Activated T-helper 1 cell treated with anti-CD3 and anti-CD28 coated beads, Interleukin-12 subunit alpha, Interleukin-12 subunit beta, Interleukin-2, Interleukin-4 antibody, amounts not matched to agents 30 ng/mL and 10 ng/mL and 1 ng/mL, durations not matched to agents 14 hours and 24 hours and 36 hours (primary cell): ENCODE results near the gene KRT7. TPM values are rescaled to one million over a fixed set of nuclear protein-coding genes. Genes with fewer than 3 reads are reported as not detected.

Experiments used
- DNase-seq: peaks from one replicate; pipeline ENCODE4 v3.0.0; 2021; ENCODE audit warnings: low spot score
- H3K27ac Mint-ChIP-seq: one replicate; pipeline ENCODE4 v1.8.0; 2021; ENCODE audit warnings: mild to moderate bottlenecking, mixed read lengths
- H3K27me3 Mint-ChIP-seq: one replicate; pipeline ENCODE4 v1.8.0; 2022; ENCODE audit warnings: mild to moderate bottlenecking, moderate library complexity, mixed read lengths; ENCODE audit not compliant: insufficient read depth
- H3K36me3 Mint-ChIP-seq: one replicate; pipeline ENCODE4 v1.8.0; 2021; ENCODE audit warnings: low read depth, mixed read lengths
- H3K4me1 Mint-ChIP-seq: one replicate; pipeline ENCODE4 v1.8.0; 2021; ENCODE audit warnings: low read depth, mixed read lengths
- H3K4me3 Mint-ChIP-seq: one replicate; pipeline ENCODE4 v1.8.0; 2021; ENCODE audit warnings: mild to moderate bottlenecking, moderate library complexity, mixed read lengths
- H3K9me3 Mint-ChIP-seq: one replicate; pipeline ENCODE4 v1.8.0; 2021; ENCODE audit warnings: mixed read lengths
- intact Hi-C: fragments of 100-400 bp; cut with micrococcal nuclease; formaldehyde crosslinking; loops from one replicate; pipeline ENCODE4 v1.15.1; 2024
- total RNA-seq: library from RNA; stranded (reverse); gene quantifications from 2 replicates; pipeline ENCODE4 v1.2.3, GENCODE V29; 2022

The KRT7 gene
- total RNA-seq, 1 donor from 2014 or later = 21.2 TPM

DNA sequence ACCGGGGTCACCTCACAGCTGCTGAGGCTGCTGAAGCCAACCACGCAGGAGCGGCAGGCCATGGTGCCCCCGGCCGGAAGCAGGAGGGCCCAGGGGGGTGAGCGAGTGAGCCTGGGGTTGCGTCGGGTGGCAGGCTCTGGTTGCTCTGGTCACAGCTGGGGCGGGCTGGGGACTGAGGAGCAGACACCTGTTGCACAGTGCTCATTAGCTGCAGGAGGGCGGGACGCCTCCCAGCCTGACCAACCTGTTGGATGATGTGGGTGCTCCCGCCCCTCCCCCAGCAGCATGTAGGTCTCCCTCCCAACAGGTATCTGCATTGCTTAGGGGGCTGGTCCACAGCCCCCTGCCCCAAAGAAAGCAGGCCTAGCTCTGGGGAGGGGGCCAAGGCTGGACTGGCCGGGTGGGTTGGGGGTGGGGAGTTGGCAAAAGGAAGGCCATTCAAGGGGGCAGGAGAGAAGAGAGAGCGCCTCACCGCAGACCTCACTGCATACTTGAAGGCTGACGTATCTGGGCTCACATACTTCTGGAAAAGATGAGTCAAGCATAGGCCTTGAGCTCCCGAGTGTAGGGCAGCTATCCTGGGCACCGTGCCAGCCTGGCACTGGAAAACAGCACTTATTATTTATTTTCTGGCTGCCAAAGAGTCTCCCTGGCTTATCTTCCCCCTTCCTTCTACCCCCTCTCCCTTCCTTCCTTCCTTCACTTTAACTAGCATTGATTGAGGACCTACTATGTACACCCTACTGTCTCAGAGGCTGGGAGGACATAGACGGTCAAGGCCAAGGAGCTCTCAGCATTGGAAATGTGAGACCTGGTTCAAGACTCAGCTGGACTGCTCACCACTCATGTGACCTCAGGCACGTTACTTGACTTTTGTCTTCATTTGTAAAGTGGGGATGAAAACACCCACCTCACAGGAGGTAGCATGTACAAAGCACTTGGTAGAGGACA, 40.9 kb upstream of the KRT7 start, which contains the start of gene KRT80:
TSS of gene KRT80 (minus strand) at position 174 of the 951 bp plus-strand sequence. CDS start at position 62, 112 bp downstream.
- DNase-seq = no peak
- intact Hi-C loops = no loop called here
- Mint-ChIP-seq H3K9me3 (no peaks in the 10 kb centered on the region), H3K27me3 (peaks cover 15% of the 10 kb centered on the region), H3K27ac (no peak within 1 kb of the TSS), H3K4me1 (no peaks in the 10 kb centered on the region), H3K36me3 (no peaks in the 10 kb centered on the region), H3K4me3 (no peak within 1 kb of the TSS)

DNA sequence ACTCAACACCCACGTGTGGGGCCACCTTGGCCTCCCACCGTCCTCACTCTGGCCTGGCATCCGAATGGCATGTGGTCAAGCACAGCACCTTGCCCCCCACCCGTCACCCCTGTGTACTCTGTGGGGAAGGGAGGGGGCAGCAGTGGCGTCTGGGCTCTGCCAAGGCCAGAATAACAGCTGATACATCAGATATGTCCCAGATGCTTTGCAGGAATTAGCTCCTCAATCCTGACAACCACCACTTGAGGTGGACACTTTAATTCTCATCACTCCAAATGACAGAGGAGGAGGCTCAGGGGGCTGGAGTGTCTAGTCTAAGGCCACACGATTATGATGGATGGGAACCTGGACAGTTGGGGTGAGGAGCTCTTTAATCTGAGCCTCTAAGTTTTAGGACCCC, 39.5 kb upstream of the KRT7 start:
- H3K27ac Mint-ChIP-seq = no peak overlapping the region
- no peaks in the 10 kb centered on the region for H3K4me1 Mint-ChIP-seq
- H3K4me3 Mint-ChIP-seq = no peak overlapping the region
- H3K36me3 Mint-ChIP-seq = no peaks in the 10 kb centered on the region
- peaks cover 15% of the 10 kb centered on the region for H3K27me3 Mint-ChIP-seq
- no peaks in the 10 kb centered on the region for H3K9me3 Mint-ChIP-seq
- intact Hi-C loops = no loop called here
- no peak for DNase-seq

DNA sequence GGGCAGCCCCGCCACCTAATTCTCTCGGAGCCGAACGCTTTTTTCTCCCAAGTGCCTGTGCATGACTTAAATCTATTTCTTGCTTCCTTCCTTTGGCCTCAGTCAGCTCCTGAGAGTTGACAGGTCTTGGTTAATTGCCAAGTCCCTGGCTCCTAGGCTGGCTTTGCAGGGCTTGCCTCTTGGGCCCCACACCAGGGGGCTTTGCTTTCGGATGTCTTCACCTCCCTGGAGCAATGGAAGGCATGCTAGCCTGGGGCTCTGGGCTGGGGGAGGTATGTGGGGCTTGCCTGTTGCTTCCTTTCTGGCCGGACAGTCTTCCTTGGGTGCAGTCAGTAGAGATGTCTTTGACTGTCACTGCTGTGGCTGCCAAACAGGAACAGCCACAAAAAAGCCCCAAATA, 39.1 kb upstream of the KRT7 start:
- Mint-ChIP-seq H3K27me3 (peaks cover 15% of the 10 kb centered on the region), H3K4me3 (no peak overlapping the region), H3K27ac (no peak overlapping the region), H3K4me1 (no peaks in the 10 kb centered on the region), H3K36me3 (no peaks in the 10 kb centered on the region), H3K9me3 (no peaks in the 10 kb centered on the region)
- intact Hi-C loops = no loop called here
- no peak for DNase-seq

DNA sequence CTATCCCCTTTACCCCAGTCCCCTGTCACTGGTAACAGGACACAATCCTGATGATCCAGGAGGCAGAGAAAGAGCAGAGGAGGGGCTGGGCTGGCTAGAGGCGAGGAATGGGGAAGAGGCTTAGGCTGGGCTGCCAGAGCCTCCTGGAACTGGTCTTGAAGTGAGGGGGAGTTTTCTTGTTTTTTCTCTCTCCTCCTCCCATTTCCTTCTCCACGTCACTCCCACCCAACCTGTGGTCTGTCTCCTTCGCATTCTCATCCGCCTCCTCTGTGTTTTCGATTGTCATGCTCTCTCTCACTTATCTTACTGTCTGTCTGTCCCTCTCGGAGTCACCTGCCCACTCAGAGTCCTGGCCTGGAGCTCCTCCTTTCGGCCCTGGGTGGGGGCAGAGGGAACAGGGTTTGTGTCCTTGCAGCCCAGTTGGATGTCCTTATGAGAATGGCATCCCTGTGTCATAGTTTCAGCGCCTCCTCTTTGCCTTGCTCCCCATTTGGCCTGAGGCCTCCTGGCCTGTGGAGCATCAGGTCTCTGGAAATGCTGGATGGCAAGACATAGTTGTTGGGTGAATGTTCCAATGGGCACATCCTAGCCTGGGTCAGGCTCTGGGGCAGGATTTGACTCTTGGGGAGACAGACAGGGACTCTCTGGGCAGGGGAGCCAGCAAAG, 37.8 kb upstream of the KRT7 start:
- Mint-ChIP-seq H3K27ac (peak overlapping the region; percentile 10), H3K9me3 (no peaks in the 10 kb centered on the region), H3K4me3 (no peak overlapping the region), H3K27me3 (peaks cover 15% of the 10 kb centered on the region), H3K36me3 (no peaks in the 10 kb centered on the region), H3K4me1 (no peaks in the 10 kb centered on the region)
- DNase-seq = no peak
- intact Hi-C loops = no loop called here

DNA sequence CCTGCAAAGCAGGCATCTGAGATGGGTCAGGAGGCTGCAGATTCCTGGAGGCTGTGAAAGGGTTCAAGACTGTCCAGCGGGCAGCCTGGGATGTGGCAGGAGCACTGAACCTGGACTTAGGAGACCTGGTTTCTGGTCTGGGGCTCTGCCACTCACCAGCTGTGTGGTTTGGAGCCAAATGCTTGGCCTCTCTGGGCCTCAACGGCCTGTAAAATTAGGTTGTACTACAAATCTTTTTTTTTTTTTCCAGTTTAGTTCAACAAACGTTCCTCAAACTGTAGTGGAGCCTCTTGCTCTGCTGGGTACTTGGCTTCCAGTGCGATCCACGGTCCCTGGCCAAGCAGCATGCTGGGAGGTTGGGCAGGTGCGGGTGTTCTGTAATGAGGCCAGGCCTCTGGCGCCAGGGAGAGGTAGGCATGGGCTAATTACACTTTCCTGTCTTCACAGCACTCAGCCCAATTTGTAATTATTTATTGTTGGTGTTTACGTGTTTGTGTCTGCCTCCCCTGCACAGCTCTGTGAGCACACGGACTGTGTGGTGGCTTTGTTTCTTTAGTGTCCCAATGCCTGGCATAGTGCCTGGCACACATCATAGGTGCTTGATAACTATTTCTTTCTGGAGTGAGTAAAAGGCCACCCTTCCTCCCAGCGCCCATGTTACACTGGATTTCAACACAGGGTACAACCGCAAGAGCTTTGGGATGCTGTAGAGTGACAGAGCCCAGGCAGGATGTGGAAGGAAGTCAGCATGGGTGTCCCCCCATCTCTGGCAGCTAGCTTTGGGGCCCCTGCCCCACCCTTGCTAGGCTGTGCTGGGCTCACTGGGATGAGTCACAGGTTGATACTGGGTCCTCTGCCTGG, 35.4 kb upstream of the KRT7 start:
- Mint-ChIP-seq H3K27ac (no peak overlapping the region), H3K4me3 (no peak overlapping the region), H3K4me1 (no peaks in the 10 kb centered on the region), H3K27me3 (peaks cover 11% of the 10 kb centered on the region), H3K36me3 (no peaks in the 10 kb centered on the region), H3K9me3 (no peaks in the 10 kb centered on the region)
- intact Hi-C loops = no loop called here
- no peak for DNase-seq

DNA sequence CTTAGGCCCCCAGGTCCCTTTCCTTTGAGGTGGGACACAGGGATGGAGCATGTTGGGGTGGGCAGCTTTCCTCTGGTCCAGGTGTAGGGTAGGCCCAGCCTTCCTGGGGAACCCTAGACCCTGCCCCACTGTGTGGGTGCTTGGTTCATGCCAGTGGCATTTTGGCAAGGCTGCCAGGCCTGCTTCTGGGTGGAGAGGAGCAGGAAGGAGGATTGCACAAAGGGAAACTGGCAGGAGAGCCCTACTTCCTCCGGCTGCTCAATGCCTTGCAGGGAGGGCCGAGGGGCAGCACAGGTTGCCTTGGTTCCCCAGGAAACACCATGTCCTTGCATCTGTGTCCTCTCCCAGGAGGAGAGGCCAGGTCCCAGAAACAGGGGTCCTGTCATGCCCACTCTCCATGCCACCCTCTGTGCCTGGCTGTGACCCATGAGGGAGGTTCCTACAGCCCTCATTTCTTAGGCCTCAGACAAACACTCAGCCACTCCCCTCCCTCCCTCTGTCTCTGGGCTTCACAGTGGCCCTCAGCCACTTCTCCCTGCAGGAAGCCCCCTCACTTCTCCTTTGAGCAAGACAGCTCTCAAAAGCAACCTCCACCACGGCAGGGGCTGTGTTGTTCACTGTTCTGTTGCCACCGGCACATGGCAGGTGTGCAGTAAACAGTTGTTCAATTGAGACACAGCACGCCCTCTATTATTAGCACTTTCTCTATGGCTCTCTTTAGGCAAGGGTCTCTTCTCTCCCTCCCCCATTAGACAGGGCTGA, 34.4 kb upstream of the KRT7 start:
- Mint-ChIP-seq H3K4me3 (no peak overlapping the region), H3K9me3 (no peaks in the 10 kb centered on the region), H3K4me1 (peaks cover 6% of the 10 kb centered on the region), H3K27ac (no peak overlapping the region), H3K36me3 (no peaks in the 10 kb centered on the region), H3K27me3 (peaks cover 9% of the 10 kb centered on the region)
- no peak for DNase-seq
- intact Hi-C loops = no loop called here

DNA sequence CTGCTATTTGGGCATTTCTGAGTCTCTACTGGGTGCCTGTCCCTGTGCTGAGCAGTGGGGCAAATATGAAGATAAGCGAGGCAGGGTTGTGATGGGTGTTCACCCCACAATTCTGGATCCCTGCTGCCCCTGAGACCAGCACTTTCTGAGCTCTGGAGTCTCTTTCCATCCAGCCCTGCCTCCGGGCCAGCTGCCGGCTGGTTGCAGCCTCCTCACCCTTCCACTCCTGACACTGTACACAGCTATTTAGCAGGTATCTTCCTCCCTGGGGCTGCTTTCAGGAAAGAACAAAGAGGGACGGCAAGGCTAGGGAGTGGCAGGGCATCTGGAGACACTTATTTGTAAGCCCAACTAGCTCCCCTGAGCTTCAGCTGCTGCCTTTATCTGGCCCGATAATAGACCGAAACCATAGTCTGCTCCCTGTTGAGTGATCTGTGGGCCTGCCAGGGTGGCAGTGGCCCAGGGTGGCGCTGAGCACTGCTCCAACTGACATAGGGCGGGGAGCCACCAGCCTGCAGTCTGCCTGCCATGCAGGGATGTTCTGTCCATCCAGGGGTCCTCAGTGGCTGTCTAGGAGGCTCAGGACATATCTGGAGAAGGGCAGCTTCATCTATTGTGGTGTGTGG, 33.6 kb upstream of the KRT7 start:
- intact Hi-C loops = no loop called here
- Mint-ChIP-seq H3K27ac (no peak overlapping the region), H3K9me3 (no peaks in the 10 kb centered on the region), H3K27me3 (peaks cover 7% of the 10 kb centered on the region), H3K36me3 (no peaks in the 10 kb centered on the region), H3K4me1 (peaks cover 6% of the 10 kb centered on the region), H3K4me3 (no peak overlapping the region)
- no peak for DNase-seq

DNA sequence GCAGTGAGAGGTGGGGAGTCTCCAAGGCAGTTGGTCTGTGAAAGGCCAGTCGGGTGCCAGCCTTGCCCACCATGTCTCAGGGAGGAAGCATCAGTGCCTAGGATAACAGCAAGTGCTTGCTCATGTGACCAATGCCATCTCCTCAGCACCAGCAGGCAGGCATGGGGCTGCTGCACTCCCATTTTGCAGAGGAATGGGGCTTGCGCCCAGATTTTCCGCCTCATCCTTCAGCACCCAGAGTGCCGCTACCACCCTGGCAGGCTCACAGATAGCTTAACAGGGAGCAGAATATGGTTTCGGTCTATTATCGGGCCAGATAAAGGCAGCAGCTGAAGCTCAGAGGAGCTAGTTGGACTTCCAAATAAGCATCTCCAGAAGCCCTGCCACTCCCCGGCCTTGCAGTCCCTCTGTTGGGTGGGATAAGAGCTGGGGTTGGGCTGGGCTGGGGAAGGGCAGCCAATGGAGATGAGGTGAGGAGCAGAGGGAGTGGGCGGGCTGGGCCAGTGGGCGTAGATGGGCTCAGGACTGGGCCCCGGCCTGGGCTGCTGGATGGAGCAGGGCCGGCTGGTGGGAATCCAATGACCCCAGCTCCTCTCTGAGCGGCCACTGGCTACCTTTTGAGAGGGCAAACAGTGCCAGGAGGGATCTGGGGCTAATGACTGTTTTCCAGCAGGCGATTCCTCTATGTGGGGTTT, 32.8 kb upstream of the KRT7 start:
- intact Hi-C loops = no loop called here
- Mint-ChIP-seq H3K4me3 (no peak overlapping the region), H3K9me3 (no peaks in the 10 kb centered on the region)

DNA sequence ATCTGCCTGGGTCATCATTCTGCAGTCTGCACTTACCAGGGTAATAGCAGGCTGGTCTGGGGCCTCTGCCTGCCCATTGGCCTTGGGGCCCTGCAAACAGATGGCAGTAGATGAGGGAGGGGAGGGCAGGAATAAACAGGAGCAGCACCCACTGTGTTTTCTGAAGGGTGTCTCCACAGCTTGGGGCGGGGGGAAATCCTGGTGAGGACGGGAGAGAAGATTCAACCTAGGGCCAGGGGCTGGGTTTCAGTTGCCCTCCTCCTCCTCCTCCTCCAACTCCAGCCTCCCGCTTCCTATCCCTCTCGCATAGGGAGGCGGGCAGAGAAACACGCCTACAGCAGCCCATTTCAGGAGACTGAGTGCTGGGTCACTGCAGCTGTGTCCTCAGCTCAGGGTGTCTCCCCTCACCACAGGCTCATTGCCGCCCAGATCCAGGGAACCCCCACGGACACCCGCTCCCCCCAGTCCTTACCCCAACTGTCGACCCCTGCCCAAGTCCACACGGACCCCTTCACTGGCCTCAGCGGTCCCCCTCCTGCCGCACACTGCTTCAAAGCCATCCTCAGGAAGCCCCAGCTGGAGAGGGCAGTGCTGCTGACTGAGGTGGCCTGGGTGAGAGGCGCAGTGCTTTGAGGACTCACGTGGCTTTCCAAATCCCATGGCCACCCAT, 32.1 kb upstream of the KRT7 start:
- no peak for DNase-seq
- intact Hi-C loops = no loop called here
- no peaks in the 10 kb centered on the region for H3K36me3 Mint-ChIP-seq
- no peak overlapping the region for H3K4me3 Mint-ChIP-seq
- H3K27ac Mint-ChIP-seq = no peak overlapping the region
- peaks cover 6% of the 10 kb centered on the region for H3K4me1 Mint-ChIP-seq
- H3K9me3 Mint-ChIP-seq = no peaks in the 10 kb centered on the region
- peaks cover 7% of the 10 kb centered on the region for H3K27me3 Mint-ChIP-seq

More for the DNA sequence above, 32.8 kb upstream of the KRT7 start:
- peaks cover 6% of the 10 kb centered on the region for H3K4me1 Mint-ChIP-seq
- no peak overlapping the region for H3K27ac Mint-ChIP-seq
- H3K27me3 Mint-ChIP-seq = peaks cover 7% of the 10 kb centered on the region
- DNase-seq = no peak
- no peaks in the 10 kb centered on the region for H3K36me3 Mint-ChIP-seq

DNA sequence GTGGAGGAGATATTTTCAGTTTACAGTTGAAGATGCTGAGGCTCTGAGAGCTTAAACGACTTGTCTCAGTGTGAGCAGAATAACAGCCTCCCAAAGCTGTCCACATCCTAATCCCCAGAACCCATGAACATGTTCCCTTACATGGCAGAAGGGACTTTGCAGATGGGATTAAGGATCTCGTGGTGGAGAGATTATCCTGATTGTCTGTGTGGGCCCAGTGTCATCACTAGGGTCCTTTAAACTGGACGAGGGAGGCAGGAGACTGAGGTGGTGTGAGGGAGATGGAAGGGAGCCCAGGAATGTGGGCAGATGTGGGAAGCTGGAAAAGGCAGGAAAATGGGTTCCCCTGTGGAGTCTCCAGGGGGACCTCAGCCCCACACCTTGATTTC, 31.6 kb upstream of the KRT7 start:
- Mint-ChIP-seq H3K27me3 (peaks cover 7% of the 10 kb centered on the region), H3K9me3 (no peaks in the 10 kb centered on the region), H3K4me3 (no peak overlapping the region), H3K36me3 (no peaks in the 10 kb centered on the region), H3K27ac (no peak overlapping the region), H3K4me1 (peaks cover 6% of the 10 kb centered on the region)
- intact Hi-C loops = no loop called here
- DNase-seq = no peak

DNA sequence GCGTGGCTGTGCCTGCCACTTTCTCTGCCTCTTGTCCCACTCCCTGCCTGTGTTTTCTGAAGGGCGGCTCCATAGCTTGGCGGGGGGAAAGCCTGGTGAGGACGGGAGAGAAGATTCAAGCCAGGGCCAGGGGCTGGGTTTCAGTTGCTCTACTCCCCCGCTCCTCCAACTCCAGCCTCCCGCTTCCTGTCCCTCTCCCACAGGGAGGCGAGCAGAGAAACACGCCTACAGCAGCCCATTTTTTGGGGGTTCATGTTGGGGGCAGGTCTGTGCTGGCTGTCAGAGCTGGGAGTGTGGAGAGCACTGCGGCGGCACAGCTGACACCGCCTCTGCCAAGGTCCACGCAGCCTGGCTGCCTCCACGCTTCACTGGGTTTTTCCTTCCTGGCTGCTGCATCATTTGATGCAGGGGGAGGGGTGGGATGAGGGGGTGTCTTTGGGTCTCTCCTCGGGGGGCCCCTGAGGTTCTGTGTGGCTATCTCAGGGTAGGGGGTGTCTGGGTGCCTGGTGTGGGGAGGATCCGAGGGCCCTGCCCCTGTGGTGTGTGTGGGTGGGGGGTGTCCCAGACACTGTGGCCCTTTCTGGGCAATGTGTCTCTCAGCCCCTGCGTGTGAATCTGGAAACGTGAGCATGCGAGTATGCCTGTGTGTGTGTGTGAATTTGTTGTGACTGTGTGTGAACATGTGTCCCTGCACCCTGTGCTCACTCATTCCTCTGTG, 30.5 kb upstream of the KRT7 start:
- intact Hi-C loops = no loop called here
- Mint-ChIP-seq H3K36me3 (no peaks in the 10 kb centered on the region), H3K9me3 (no peaks in the 10 kb centered on the region), H3K4me1 (peaks cover 6% of the 10 kb centered on the region), H3K27ac (peak overlapping the region; percentile 78), H3K4me3 (no peak overlapping the region), H3K27me3 (peaks cover 4% of the 10 kb centered on the region)
- DNase-seq = no peak
